ENCODE data around the gene TSTD2.
"Not testable (repeated sequence)": the region's sequence is repeated elsewhere in the genome, so short reads cannot be mapped to it uniquely, and the experiment has no call there.

TSTD2 gene

GRCh38 chr9:97577051-97577450 is 56.1 kb downstream of the TSTD2 start:
- Histone ChIP-seq H3K4me3 (ENCODE audit: low read length in 2 of 2) (no peak overlapping the region), H3K23ac (ENCODE audit: low read depth, low read length, poor library complexity) (no peak overlapping the region), H2BK120ac (ENCODE audit: low read depth, low read length) (no peak overlapping the region), H4K91ac (ENCODE audit: low read depth, low read length, poor library complexity) (no peak overlapping the region), H4K8ac (ENCODE audit: low read depth, low read length) (no peak overlapping the region), H3K4me1 (ENCODE audit: control insufficient read depth in 2 of 2, insufficient read depth in 1 of 2, low read depth in 1 of 2, low read length in 2 of 2) (no peaks in the 10 kb centered on the region), H2AK5ac (ENCODE audit: low read depth, low read length) (no peak overlapping the region), H2BK5ac (ENCODE audit: low read length) (no peak overlapping the region), H2AFZ (ENCODE audit: low read length) (no peak overlapping the region), H3K14ac (ENCODE audit: low read length) (no peak overlapping the region), H3K9me3 (replicated peaks in 1 of 2; ENCODE audit: control insufficient read depth in 2 of 2, insufficient read depth in 1 of 2, low read depth in 1 of 2, low read length in 2 of 2) (no peaks in the 10 kb centered on the region), H2BK12ac (ENCODE audit: low read length) (no peak overlapping the region), H3K18ac (ENCODE audit: low read length) (no peak overlapping the region), H3K4me2 (ENCODE audit: insufficient read depth, low read length, poor library complexity, severe bottlenecking) (no peak overlapping the region), H3K27me3 (ENCODE audit: control insufficient read depth in 3 of 3, insufficient read depth in 3 of 3, low read depth in 1 of 3, low read length in 3 of 3) (peaks cover 0 to 3% (median 0%) of the 10 kb centered on the region in 3 experiments), H3K79me1 (ENCODE audit: low read depth, low read length) (no peaks in the 10 kb centered on the region), H3K4ac (ENCODE audit: low read length) (no peak overlapping the region), H2BK15ac (ENCODE audit: low read length) (no peak overlapping the region), H3K36me3 (replicated peaks in 1 of 2; ENCODE audit: control insufficient read depth in 2 of 2, insufficient read depth in 2 of 2, low read length in 2 of 2) (no peaks in the 10 kb centered on the region), H3K27ac (replicated peaks; ENCODE audit: low read length) (no peak overlapping the region), H3K9ac (ENCODE audit: low read depth, low read length, poor library complexity) (no peak overlapping the region)
- DNase-seq (ENCODE audit: low spot score): no peak
- WGBS, 2 donors (ENCODE audit: extremely low coverage in 2 of 2, insufficient read length in 2 of 2, insufficient replicate concordance in 1 of 2): no CpG with 5 or more reads among the region's 5 CpGs

DNA sequence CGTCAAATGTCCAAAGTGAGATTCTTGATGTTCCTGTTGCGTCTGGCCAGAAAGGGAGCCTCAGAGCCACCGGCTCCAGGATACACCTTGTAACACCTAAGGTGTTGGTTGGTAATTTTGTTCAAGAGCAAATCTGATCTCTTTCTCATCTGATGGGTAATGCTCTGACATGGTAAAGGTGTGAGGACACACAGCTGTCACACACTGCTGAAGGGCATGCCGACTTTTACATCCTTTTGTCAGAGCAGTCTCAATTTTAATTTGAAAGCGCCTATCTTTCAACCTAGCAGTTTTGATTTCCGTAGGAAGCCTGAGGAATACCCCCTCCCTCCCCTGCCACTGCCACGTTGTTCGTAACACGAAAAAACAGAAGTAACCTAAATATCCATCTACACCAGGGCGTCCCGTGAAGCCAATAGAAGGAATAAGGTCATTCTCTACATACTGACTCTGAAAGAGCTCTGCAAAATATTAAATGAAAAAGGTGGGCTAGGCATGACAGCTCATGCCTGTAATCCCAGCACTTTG is 57.4 kb downstream of the TSTD2 start:
- DNase-seq (ENCODE audit: low spot score): no peak
- WGBS, 2 donors (ENCODE audit: extremely low coverage in 2 of 2, insufficient read length in 2 of 2, insufficient replicate concordance in 1 of 2): no CpG with 5 or more reads among the region's 11 CpGs
- no peak overlapping the region for H3K27ac ChIP-seq (replicated peaks; ENCODE audit: low read length)
- no peaks in the 10 kb centered on the region for H3K9me3 ChIP-seq (replicated peaks in 1 of 2; ENCODE audit: control insufficient read depth in 2 of 2, insufficient read depth in 1 of 2, low read depth in 1 of 2, low read length in 2 of 2)
- no peak overlapping the region for H2AFZ ChIP-seq (ENCODE audit: low read length)
- H3K14ac ChIP-seq (ENCODE audit: low read length): no peak overlapping the region
- H3K36me3 ChIP-seq (replicated peaks in 1 of 2; ENCODE audit: control insufficient read depth in 2 of 2, insufficient read depth in 2 of 2, low read length in 2 of 2): no peaks in the 10 kb centered on the region
- no peaks in the 10 kb centered on the region for H3K79me1 ChIP-seq (ENCODE audit: low read depth, low read length)
- H2BK12ac ChIP-seq (ENCODE audit: low read length): no peak overlapping the region
- H3K9ac ChIP-seq (ENCODE audit: low read depth, low read length, poor library complexity): no peak overlapping the region
- H3K18ac ChIP-seq (ENCODE audit: low read length): no peak overlapping the region
- no peaks in the 10 kb centered on the region for H3K4me1 ChIP-seq (ENCODE audit: control insufficient read depth in 2 of 2, insufficient read depth in 1 of 2, low read depth in 1 of 2, low read length in 2 of 2)
- no peak overlapping the region for H3K4ac ChIP-seq (ENCODE audit: low read length)
- no peak overlapping the region for H2AK5ac ChIP-seq (ENCODE audit: low read depth, low read length)
- H3K4me2 ChIP-seq (ENCODE audit: insufficient read depth, low read length, poor library complexity, severe bottlenecking): no peak overlapping the region
- no peak overlapping the region for H3K23ac ChIP-seq (ENCODE audit: low read depth, low read length, poor library complexity)
- no peak overlapping the region for H2BK15ac ChIP-seq (ENCODE audit: low read length)
- no peak overlapping the region for H4K91ac ChIP-seq (ENCODE audit: low read depth, low read length, poor library complexity)
- H2BK5ac ChIP-seq (ENCODE audit: low read length): no peak overlapping the region
- no peak overlapping the region for H2BK120ac ChIP-seq (ENCODE audit: low read depth, low read length)
- H4K8ac ChIP-seq (ENCODE audit: low read depth, low read length): no peak overlapping the region
- H3K27me3 ChIP-seq (ENCODE audit: control insufficient read depth in 3 of 3, insufficient read depth in 3 of 3, low read depth in 1 of 3, low read length in 3 of 3): peaks cover 0 to 3% (median 0%) of the 10 kb centered on the region in 3 experiments
- H3K4me3 ChIP-seq (ENCODE audit: low read length in 2 of 2): no peak overlapping the region

GRCh38 chr9:97574921-97575672 is 58.1 kb downstream of the TSTD2 start:
- H3K9me3 ChIP-seq (replicated peaks in 1 of 2; ENCODE audit: control insufficient read depth in 2 of 2, insufficient read depth in 1 of 2, low read depth in 1 of 2, low read length in 2 of 2); H3K27ac ChIP-seq (replicated peaks; ENCODE audit: low read length); H3K4me2 ChIP-seq (ENCODE audit: insufficient read depth, low read length, poor library complexity, severe bottlenecking); H3K18ac ChIP-seq (ENCODE audit: low read length); H2BK5ac ChIP-seq (ENCODE audit: low read length); H3K4ac ChIP-seq (ENCODE audit: low read length); DNase-seq (ENCODE audit: low spot score); H3K4me3 ChIP-seq (ENCODE audit: low read length in 2 of 2); H4K91ac ChIP-seq (ENCODE audit: low read depth, low read length, poor library complexity); H3K9ac ChIP-seq (ENCODE audit: low read depth, low read length, poor library complexity); H2BK15ac ChIP-seq (ENCODE audit: low read length); H3K14ac ChIP-seq (ENCODE audit: low read length); H3K79me1 ChIP-seq (ENCODE audit: low read depth, low read length); H2BK120ac ChIP-seq (ENCODE audit: low read depth, low read length); H2AK5ac ChIP-seq (ENCODE audit: low read depth, low read length); H3K4me1 ChIP-seq (ENCODE audit: control insufficient read depth in 2 of 2, insufficient read depth in 1 of 2, low read depth in 1 of 2, low read length in 2 of 2); H3K27me3 ChIP-seq (ENCODE audit: control insufficient read depth in 3 of 3, insufficient read depth in 3 of 3, low read depth in 1 of 3, low read length in 3 of 3); H3K23ac ChIP-seq (ENCODE audit: low read depth, low read length, poor library complexity); H3K36me3 ChIP-seq (replicated peaks in 1 of 2; ENCODE audit: control insufficient read depth in 2 of 2, insufficient read depth in 2 of 2, low read length in 2 of 2); H2BK12ac ChIP-seq (ENCODE audit: low read length); H2AFZ ChIP-seq (ENCODE audit: low read length); H4K8ac ChIP-seq (ENCODE audit: low read depth, low read length): not testable (repeated sequence)
- no CpG with 5 or more reads among the region's 21 CpGs for WGBS, 2 donors (ENCODE audit: extremely low coverage in 2 of 2, insufficient read length in 2 of 2, insufficient replicate concordance in 1 of 2)

- H3K36me3 ChIP-seq (replicated peaks in 1 of 2; ENCODE audit: control insufficient read depth in 2 of 2, insufficient read depth in 2 of 2, low read length in 2 of 2); H3K79me1 ChIP-seq (ENCODE audit: low read depth, low read length); H3K14ac ChIP-seq (ENCODE audit: low read length); H2BK120ac ChIP-seq (ENCODE audit: low read depth, low read length); H3K4me1 ChIP-seq (ENCODE audit: control insufficient read depth in 2 of 2, insufficient read depth in 1 of 2, low read depth in 1 of 2, low read length in 2 of 2); H3K27me3 ChIP-seq (ENCODE audit: control insufficient read depth in 3 of 3, insufficient read depth in 3 of 3, low read depth in 1 of 3, low read length in 3 of 3); H2BK15ac ChIP-seq (ENCODE audit: low read length); DNase-seq (ENCODE audit: low spot score); H3K9me3 ChIP-seq (replicated peaks in 1 of 2; ENCODE audit: control insufficient read depth in 2 of 2, insufficient read depth in 1 of 2, low read depth in 1 of 2, low read length in 2 of 2); H2BK12ac ChIP-seq (ENCODE audit: low read length); H2AK5ac ChIP-seq (ENCODE audit: low read depth, low read length); H3K4ac ChIP-seq (ENCODE audit: low read length); H2AFZ ChIP-seq (ENCODE audit: low read length); H3K23ac ChIP-seq (ENCODE audit: low read depth, low read length, poor library complexity); H2BK5ac ChIP-seq (ENCODE audit: low read length); H3K27ac ChIP-seq (replicated peaks; ENCODE audit: low read length); H3K18ac ChIP-seq (ENCODE audit: low read length); H3K4me2 ChIP-seq (ENCODE audit: insufficient read depth, low read length, poor library complexity, severe bottlenecking); H3K4me3 ChIP-seq (ENCODE audit: low read length in 2 of 2); H4K8ac ChIP-seq (ENCODE audit: low read depth, low read length); H3K9ac ChIP-seq (ENCODE audit: low read depth, low read length, poor library complexity); H4K91ac ChIP-seq (ENCODE audit: low read depth, low read length, poor library complexity): not testable (repeated sequence)
- no CpG with 5 or more reads among the region's 47 CpGs for WGBS, 2 donors (ENCODE audit: extremely low coverage in 2 of 2, insufficient read length in 2 of 2, insufficient replicate concordance in 1 of 2)
Observed at GRCh38 chr9:97574101-97574571, 59.0 kb downstream of the TSTD2 start.

All from neuronal stem cell (in vitro differentiated cells).